HG03060 (cell line): ENCODE data around the gene LRFN5.
"Not testable (repeated sequence)": the region's sequence is repeated elsewhere in the genome, so short reads cannot be mapped to it uniquely, and the experiment has no call there.

Experiments
- ATAC-seq: cut with Tn5 transposase; IDR thresholded peaks from one replicate; pipeline ENCODE4 v1.9.1; 2021; ENCODE audit warnings: low read depth, moderate number of reproducible peaks; ENCODE audit not compliant: unreplicated experiment

Gene LRFN5

GRCh38 chr14:41875116-41875515 lies 268.4 kb downstream of the LRFN5 start:
- no peak for ATAC-seq

- ATAC-seq = no peak
Measured at GRCh38 chr14:41878321-41878720, 271.6 kb downstream of the LRFN5 start.

- no peak for ATAC-seq
Measured at GRCh38 chr14:41891624-41892023, 284.9 kb downstream of the LRFN5 start.

- no peak for ATAC-seq
Measured at GRCh38 chr14:41899416-41899815, 292.7 kb downstream of the LRFN5 start.

- no peak for ATAC-seq
Measured at GRCh38 chr14:41900644-41901043, 294.0 kb downstream of the LRFN5 start.

GRCh38 chr14:41901089-41901488 lies 294.4 kb downstream of the LRFN5 start:
- ATAC-seq = no peak

- no peak for ATAC-seq
Measured at GRCh38 chr14:41905394-41905964, 298.8 kb downstream of the LRFN5 start.

- ATAC-seq = not testable (repeated sequence)
Measured at GRCh38 chr14:41911155-41911554, 304.5 kb downstream of the LRFN5 start.

- no peak for ATAC-seq
Measured at GRCh38 chr14:41913398-41913797, 306.7 kb downstream of the LRFN5 start.

GRCh38 chr14:41915732-41916131 lies 309.1 kb downstream of the LRFN5 start:
- ATAC-seq = no peak

GRCh38 chr14:41916313-41916712 lies 309.6 kb downstream of the LRFN5 start:
- ATAC-seq = no peak

GRCh38 chr14:41925409-41925808 lies 318.7 kb downstream of the LRFN5 start:
- no peak for ATAC-seq

GRCh38 chr14:41950428-41951151 lies 343.9 kb downstream of the LRFN5 start:
- ATAC-seq = no peak
